ENCODE data around the gene TMUB1.

- no peak for TF ChIP-seq CTCF (IDR thresholded peaks at IDR 0.05; ENCODE audit: low read length)
- TF ChIP-seq EZH2 (IDR thresholded peaks at IDR 0.05; ENCODE audit: borderline replicate concordance, low read length), result no peak
Measured at GRCh38 chr7:151089893-151090730, 6.8 kb upstream of the TMUB1 start.
